Measurements from ENCODE around the gene MAP4K3.
A peak's percentile ranks its signal among the peaks of the same experiment; 100 is the strongest.

- TF ChIP-seq POLR2AphosphoS5 (IDR thresholded peaks at IDR 0.05) = peak in 1 of 3 donors; percentile 51
- TF ChIP-seq CTCF (IDR thresholded peaks at IDR 0.05) = peak in 4 of 7 experiments; percentile 30 to 61 (median 46)
- no peak for TF ChIP-seq POLR2A (IDR thresholded peaks at IDR 0.05)
- no peak for TF ChIP-seq EP300 (IDR thresholded peaks at IDR 0.05)
These were observed 57.2 kb downstream of the MAP4K3 start for GRCh38 chr2:39379643-39380524.
